ENCODE results near the gene ASIC5.

The ASIC5 gene

GRCh38 chr4:155854582-155855226, 11.4 kb downstream of the ASIC5 start:
- H3K9me3 ChIP-seq (ENCODE audit: control insufficient read depth, insufficient read depth, low read depth, low read length), result no peaks in the 10 kb centered on the region
- CTCF ChIA-PET, result no interaction called here
- H3K36me3 ChIP-seq (ENCODE audit: control insufficient read depth in 2 of 2, insufficient read depth in 1 of 2, low read length in 2 of 2), result no peaks in the 10 kb centered on the region
- POLR2A ChIA-PET, result no interaction called here
- H3K4me3 ChIP-seq (ENCODE audit: low read depth, low read length), result no peak overlapping the region
- no peak overlapping the region for H3K27ac ChIP-seq (ENCODE audit: extremely low read depth, low read depth, low read length)
- no peaks in the 10 kb centered on the region for H3K4me1 ChIP-seq (ENCODE audit: control insufficient read depth, insufficient read depth, low read length)
- TF ChIP-seq ZNF791 (tag by site-specific recombination; IDR thresholded peaks at IDR 0.05) (no peak), ZNF549 (tag by site-specific recombination; IDR thresholded peaks at IDR 0.05) (peak; percentile 80), ZNF610 (tag by site-specific recombination; IDR thresholded peaks at IDR 0.05; ENCODE audit: borderline replicate concordance) (no peak), ZXDB (tag by site-specific recombination; IDR thresholded peaks at IDR 0.05) (no peak), ZNF514 (tag by site-specific recombination; IDR thresholded peaks at IDR 0.05) (no peak)
- TF ChIP-seq, protein P1, sequence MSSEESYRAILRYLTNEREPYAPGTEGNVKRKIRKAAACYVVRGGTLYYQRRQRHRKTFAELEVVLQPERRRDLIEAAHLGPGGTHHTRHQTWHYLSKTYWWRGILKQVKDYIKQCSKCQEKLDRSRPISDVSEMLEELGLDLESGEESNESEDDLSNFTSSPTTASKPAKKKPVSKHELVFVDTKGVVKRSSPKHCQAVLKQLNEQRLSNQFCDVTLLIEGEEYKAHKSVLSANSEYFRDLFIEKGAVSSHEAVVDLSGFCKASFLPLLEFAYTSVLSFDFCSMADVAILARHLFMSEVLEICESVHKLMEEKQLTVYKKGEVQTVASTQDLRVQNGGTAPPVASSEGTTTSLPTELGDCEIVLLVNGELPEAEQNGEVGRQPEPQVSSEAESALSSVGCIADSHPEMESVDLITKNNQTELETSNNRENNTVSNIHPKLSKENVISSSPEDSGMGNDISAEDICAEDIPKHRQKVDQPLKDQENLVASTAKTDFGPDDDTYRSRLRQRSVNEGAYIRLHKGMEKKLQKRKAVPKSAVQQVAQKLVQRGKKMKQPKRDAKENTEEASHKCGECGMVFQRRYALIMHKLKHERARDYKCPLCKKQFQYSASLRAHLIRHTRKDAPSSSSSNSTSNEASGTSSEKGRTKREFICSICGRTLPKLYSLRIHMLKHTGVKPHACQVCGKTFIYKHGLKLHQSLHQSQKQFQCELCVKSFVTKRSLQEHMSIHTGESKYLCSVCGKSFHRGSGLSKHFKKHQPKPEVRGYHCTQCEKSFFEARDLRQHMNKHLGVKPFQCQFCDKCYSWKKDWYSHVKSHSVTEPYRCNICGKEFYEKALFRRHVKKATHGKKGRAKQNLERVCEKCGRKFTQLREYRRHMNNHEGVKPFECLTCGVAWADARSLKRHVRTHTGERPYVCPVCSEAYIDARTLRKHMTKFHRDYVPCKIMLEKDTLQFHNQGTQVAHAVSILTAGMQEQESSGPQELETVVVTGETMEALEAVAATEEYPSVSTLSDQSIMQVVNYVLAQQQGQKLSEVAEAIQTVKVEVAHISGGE (tag by site-specific recombination; conservative IDR thresholded peaks at IDR 0.05; ENCODE audit: low read depth), result no peak

GRCh38 chr4:155853189-155853588, 12.9 kb downstream of the ASIC5 start:
- CTCF ChIA-PET, result interaction anchor here (1.2 kb wide), 1 partner anchor 43 kb away, joined by 3 read pairs; no protein-coding TSS in a partner anchor
- Histone ChIP-seq H3K4me1 (ENCODE audit: control insufficient read depth, insufficient read depth, low read length) (no peaks in the 10 kb centered on the region), H3K4me3 (ENCODE audit: low read depth, low read length) (no peak overlapping the region), H3K36me3 (ENCODE audit: control insufficient read depth in 2 of 2, insufficient read depth in 1 of 2, low read length in 2 of 2) (no peaks in the 10 kb centered on the region), H3K9me3 (ENCODE audit: control insufficient read depth, insufficient read depth, low read depth, low read length) (no peaks in the 10 kb centered on the region), H3K27ac (ENCODE audit: extremely low read depth, low read depth, low read length) (no peak overlapping the region)
- no peak for TF ChIP-seq ZNF366 (tag by site-specific recombination; conservative IDR thresholded peaks at IDR 0.05)
- TF ChIP-seq ZNF423 (tag by site-specific recombination; IDR thresholded peaks at IDR 0.05), result no peak
- no peak for TF ChIP-seq ZNF560 (tag by site-specific recombination; IDR thresholded peaks at IDR 0.05; ENCODE audit: borderline replicate concordance)
- no peak for TF ChIP-seq ZBTB26 (tag by site-specific recombination; optimal IDR thresholded peaks at IDR 0.05)
- no peak for TF ChIP-seq ZNF404 (tag by site-specific recombination; IDR thresholded peaks at IDR 0.05)
- no peak for TF ChIP-seq ZNF621 (tag by site-specific recombination; IDR thresholded peaks at IDR 0.05)
- no peak for TF ChIP-seq ZNF707 (tag by site-specific recombination; IDR thresholded peaks at IDR 0.05)
- TF ChIP-seq KLF9 (tag by site-specific recombination; IDR thresholded peaks at IDR 0.05; ENCODE audit: low read depth), result no peak
- no peak for TF ChIP-seq ZNF585B (tag by site-specific recombination; IDR thresholded peaks at IDR 0.05)
- TF ChIP-seq ZNF777 (tag by site-specific recombination; IDR thresholded peaks at IDR 0.05; ENCODE audit: borderline replicate concordance), result no peak
- TF ChIP-seq FEZF1 (tag by site-specific recombination; IDR thresholded peaks at IDR 0.05), result no peak
- no peak for TF ChIP-seq ZNF510 (tag by site-specific recombination; IDR thresholded peaks at IDR 0.05; ENCODE audit: insufficient replicate concordance)
- TF ChIP-seq, protein P2, sequence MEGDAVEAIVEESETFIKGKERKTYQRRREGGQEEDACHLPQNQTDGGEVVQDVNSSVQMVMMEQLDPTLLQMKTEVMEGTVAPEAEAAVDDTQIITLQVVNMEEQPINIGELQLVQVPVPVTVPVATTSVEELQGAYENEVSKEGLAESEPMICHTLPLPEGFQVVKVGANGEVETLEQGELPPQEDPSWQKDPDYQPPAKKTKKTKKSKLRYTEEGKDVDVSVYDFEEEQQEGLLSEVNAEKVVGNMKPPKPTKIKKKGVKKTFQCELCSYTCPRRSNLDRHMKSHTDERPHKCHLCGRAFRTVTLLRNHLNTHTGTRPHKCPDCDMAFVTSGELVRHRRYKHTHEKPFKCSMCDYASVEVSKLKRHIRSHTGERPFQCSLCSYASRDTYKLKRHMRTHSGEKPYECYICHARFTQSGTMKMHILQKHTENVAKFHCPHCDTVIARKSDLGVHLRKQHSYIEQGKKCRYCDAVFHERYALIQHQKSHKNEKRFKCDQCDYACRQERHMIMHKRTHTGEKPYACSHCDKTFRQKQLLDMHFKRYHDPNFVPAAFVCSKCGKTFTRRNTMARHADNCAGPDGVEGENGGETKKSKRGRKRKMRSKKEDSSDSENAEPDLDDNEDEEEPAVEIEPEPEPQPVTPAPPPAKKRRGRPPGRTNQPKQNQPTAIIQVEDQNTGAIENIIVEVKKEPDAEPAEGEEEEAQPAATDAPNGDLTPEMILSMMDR (tag by site-specific recombination; IDR thresholded peaks at IDR 0.05), result no peak
- POLR2A ChIA-PET, result no interaction called here

Data from HEK293 (cell line).